ENCODE data around the gene TRIM31. TPM values are rescaled to one million over a fixed set of nuclear protein-coding genes. Genes with fewer than 3 reads are reported as not detected.

TRIM31 gene
- polyA plus RNA-seq, 1 donor from 2014 or later = not detected

GRCh38 chr6:30152910-30153610 lies 40.2 kb upstream of the TRIM31 start:
- no peak overlapping the region for H3K4me3 ChIP-seq (ENCODE audit: low read length)
- no peak overlapping the region for H3K4me2 ChIP-seq (ENCODE audit: low read length)
- H3K9me3 ChIP-seq (ENCODE audit: low read length) = no peaks in the 10 kb centered on the region
- H2AFZ ChIP-seq (ENCODE audit: low read depth, low read length) = no peak overlapping the region
- H3K36me3 ChIP-seq (ENCODE audit: insufficient read depth, low read length) = no peaks in the 10 kb centered on the region
- H3K9me2 ChIP-seq (ENCODE audit: insufficient read depth, low read length) = no peaks in the 10 kb centered on the region
- no peaks in the 10 kb centered on the region for H3K79me2 ChIP-seq (replicated peaks; ENCODE audit: insufficient read depth, low read length)
- H4K20me1 ChIP-seq (ENCODE audit: insufficient read depth) = no peaks in the 10 kb centered on the region
- no peak for TF ChIP-seq POLR2AphosphoS5 (IDR thresholded peaks at IDR 0.05)
- no peak for TF ChIP-seq MXI1 (conservative IDR thresholded peaks at IDR 0.05; ENCODE audit: poor library complexity, severe bottlenecking)
- no peak for TF ChIP-seq REST (IDR thresholded peaks at IDR 0.05; ENCODE audit: borderline replicate concordance)
- no peak for TF ChIP-seq EP300 (conservative IDR thresholded peaks at IDR 0.05; ENCODE audit: poor library complexity, severe bottlenecking)
- no peak for TF ChIP-seq RAD21 (conservative IDR thresholded peaks at IDR 0.05)
- no peak for TF ChIP-seq SMC3 (conservative IDR thresholded peaks at IDR 0.05; ENCODE audit: poor library complexity)
- TF ChIP-seq CTCF (IDR thresholded peaks at IDR 0.05; ENCODE audit: poor library complexity, severe bottlenecking) = no peak
- no peak for TF ChIP-seq TAF1 (IDR thresholded peaks at IDR 0.05; ENCODE audit: low read depth)
- no peak for TF ChIP-seq EZH2 (IDR thresholded peaks at IDR 0.05; ENCODE audit: borderline replicate concordance, insufficient read depth, low read length, poor library complexity, severe bottlenecking)
- H3K9ac ChIP-seq (ENCODE audit: low read length) = no peak overlapping the region
- no peak overlapping the region for H3K27ac ChIP-seq (ENCODE audit: low read length)
- H3F3A ChIP-seq (ENCODE audit: insufficient read depth, low read length, poor library complexity, severe bottlenecking) = no peaks in the 10 kb centered on the region
- H3K27me3 ChIP-seq (ENCODE audit: insufficient read depth, low read depth, low read length) = no peaks in the 10 kb centered on the region

DNA sequence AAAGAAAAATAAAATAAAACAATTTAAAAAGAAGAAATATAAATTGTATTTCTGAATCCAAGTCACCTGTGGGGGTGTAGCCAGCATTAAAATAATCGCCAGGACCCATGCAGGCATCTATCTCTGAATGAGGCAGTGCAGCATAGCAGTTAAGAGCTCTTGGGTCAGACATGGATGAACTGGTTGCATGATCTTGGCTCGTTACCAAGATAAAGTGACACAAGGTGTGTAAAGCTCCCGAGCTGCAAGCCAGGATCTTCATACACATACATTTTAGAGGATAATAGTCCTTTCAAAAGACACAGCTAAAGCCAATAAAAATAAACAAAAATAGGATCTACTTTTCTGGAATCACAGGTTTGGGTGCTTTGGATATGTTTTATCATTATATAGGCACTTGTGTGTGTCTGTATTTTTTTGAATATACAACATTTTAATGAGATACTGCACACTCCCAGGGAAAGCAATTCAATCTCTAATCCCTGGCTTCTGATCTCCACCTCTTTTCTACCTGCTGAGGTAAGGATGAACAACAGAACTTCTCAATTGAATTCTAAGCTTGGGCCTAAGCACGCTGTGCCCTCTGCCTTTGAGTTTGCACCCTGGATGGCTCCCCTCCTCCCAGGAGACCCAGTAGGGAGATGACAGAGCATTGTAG lies 39.3 kb upstream of the TRIM31 start:
- no peaks in the 10 kb centered on the region for H3K79me2 ChIP-seq (replicated peaks; ENCODE audit: insufficient read depth, low read length)
- no peak overlapping the region for H3K4me3 ChIP-seq (ENCODE audit: low read length)
- TF ChIP-seq SMC3 (conservative IDR thresholded peaks at IDR 0.05; ENCODE audit: poor library complexity) = no peak
- no peak for TF ChIP-seq POLR2AphosphoS5 (IDR thresholded peaks at IDR 0.05)
- TF ChIP-seq RAD21 (conservative IDR thresholded peaks at IDR 0.05) = no peak
- no peak for TF ChIP-seq REST (IDR thresholded peaks at IDR 0.05; ENCODE audit: borderline replicate concordance)
- no peak for TF ChIP-seq TAF1 (IDR thresholded peaks at IDR 0.05; ENCODE audit: low read depth)
- TF ChIP-seq EZH2 (IDR thresholded peaks at IDR 0.05; ENCODE audit: borderline replicate concordance, insufficient read depth, low read length, poor library complexity, severe bottlenecking) = no peak
- no peak for TF ChIP-seq EP300 (conservative IDR thresholded peaks at IDR 0.05; ENCODE audit: poor library complexity, severe bottlenecking)
- no peaks in the 10 kb centered on the region for H3K9me2 ChIP-seq (ENCODE audit: insufficient read depth, low read length)
- no peaks in the 10 kb centered on the region for H3K9me3 ChIP-seq (ENCODE audit: low read length)
- no peaks in the 10 kb centered on the region for H3K36me3 ChIP-seq (ENCODE audit: insufficient read depth, low read length)
- no peak overlapping the region for H3K4me2 ChIP-seq (ENCODE audit: low read length)
- H3K27ac ChIP-seq (ENCODE audit: low read length) = no peak overlapping the region
- no peaks in the 10 kb centered on the region for H3K27me3 ChIP-seq (ENCODE audit: insufficient read depth, low read depth, low read length)
- no peak overlapping the region for H2AFZ ChIP-seq (ENCODE audit: low read depth, low read length)
- H3F3A ChIP-seq (ENCODE audit: insufficient read depth, low read length, poor library complexity, severe bottlenecking) = no peaks in the 10 kb centered on the region
- H3K9ac ChIP-seq (ENCODE audit: low read length) = no peak overlapping the region
- H4K20me1 ChIP-seq (ENCODE audit: insufficient read depth) = no peaks in the 10 kb centered on the region

Data from neural cell (in vitro differentiated cells).